Subcutaneous abdominal adipose tissue (tissue), 5 donors: ENCODE data around the gene FOXM1.

Source experiments
- H3K27ac ChIP-seq: one replicate; pipeline ENCODE4 v1.7.0; 2013; ENCODE audit warnings: low read depth, mild to moderate bottlenecking, inconsistent platforms, low read length, moderate library complexity
- H3K27me3 ChIP-seq, 5 donors: one replicate each; pipeline ENCODE4 v1.7.0; 2013; ENCODE audit warnings: low read length in 5 of 5, inconsistent platforms in 1 of 5; ENCODE audit not compliant: control insufficient read depth in 5 of 5, insufficient read depth in 4 of 5
- H3K36me3 ChIP-seq, 5 donors: one replicate each; pipeline ENCODE4 v1.7.0; 2013; ENCODE audit warnings: low read length in 5 of 5; ENCODE audit not compliant: control insufficient read depth in 5 of 5, insufficient read depth in 5 of 5
- H3K4me1 ChIP-seq, 5 donors: one replicate each; pipeline ENCODE4 v1.7.0; 2013; ENCODE audit warnings: low read length in 5 of 5, mild to moderate bottlenecking in 3 of 5, moderate library complexity in 1 of 5; ENCODE audit not compliant: control insufficient read depth in 5 of 5, insufficient read depth in 5 of 5
- H3K4me3 ChIP-seq, 5 donors: one replicate each; pipeline ENCODE4 v1.7.0; 2013; ENCODE audit warnings: low read length in 5 of 5, low read depth in 1 of 5
- H3K9ac ChIP-seq, 5 donors: one replicate each; pipeline ENCODE4 v1.7.0; 2013; ENCODE audit warnings: low read length in 5 of 5, mild to moderate bottlenecking in 4 of 5, moderate library complexity in 3 of 5
- H3K9me3 ChIP-seq, 5 donors: one replicate each; pipeline ENCODE4 v1.7.0; 2013; ENCODE audit warnings: low read length in 5 of 5; ENCODE audit not compliant: control insufficient read depth in 5 of 5
- donor health status: healthy.
- donor health status: healthy.
- donor health status: healthy.
- donor health status: healthy.
- donor health status: healthy.

FOXM1 gene

DNA sequence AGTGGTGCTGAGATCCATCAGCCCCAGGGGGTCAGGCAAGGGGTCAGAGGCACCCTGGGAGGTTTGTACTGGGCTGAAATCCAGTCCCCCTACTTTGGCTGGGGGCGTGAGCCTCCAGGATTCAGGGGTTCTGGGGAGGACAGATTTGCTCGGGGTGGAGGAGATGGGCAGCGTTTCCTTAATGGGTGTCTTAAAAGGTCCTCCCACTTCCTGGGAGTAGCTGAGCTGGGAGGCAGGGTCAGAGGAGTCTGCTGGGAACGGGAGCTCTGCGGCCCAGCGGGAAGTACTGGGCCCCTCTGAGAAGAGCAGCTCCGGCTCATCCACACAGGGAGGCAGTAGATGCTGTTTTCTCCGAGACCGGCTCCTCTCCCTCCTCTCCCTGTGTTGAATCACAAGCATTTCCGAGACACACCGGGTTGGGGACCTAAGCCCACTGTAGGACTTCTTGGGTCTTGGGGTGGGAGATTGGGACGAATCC, 18.0 kb downstream of the FOXM1 start:
- Histone ChIP-seq H3K36me3 (peaks cover 3 to 14% (median 9%) of the 10 kb centered on the region in 5 donors), H3K4me1 (no peaks in the 10 kb centered on the region), H3K27ac (no peak overlapping the region), H3K9ac (no peak overlapping the region), H3K4me3 (no peak overlapping the region), H3K9me3 (no peaks in the 10 kb centered on the region), H3K27me3 (no peaks in the 10 kb centered on the region)

DNA sequence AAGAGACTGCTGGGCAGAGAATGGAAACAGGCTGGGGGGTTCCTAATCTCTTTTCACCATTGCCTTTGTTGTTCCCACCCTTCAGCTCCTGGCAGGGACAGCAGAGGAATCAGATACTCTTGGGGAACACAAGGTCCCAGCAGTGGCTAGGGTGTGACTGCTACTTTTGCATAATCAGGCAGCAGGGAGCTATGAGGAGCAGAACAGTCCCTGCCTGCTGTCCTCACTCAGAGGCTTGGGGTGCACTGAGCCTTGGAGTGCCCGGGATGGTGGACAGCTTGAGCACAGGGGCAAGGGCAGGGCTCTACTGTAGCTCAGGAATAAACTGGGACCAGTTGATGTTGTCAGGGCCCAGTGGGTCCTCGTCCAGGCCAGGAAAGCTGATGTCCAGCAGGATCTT, 18.6 kb downstream of the FOXM1 start:
- H3K4me3 ChIP-seq: no peak overlapping the region
- H3K27me3 ChIP-seq: no peaks in the 10 kb centered on the region
- no peaks in the 10 kb centered on the region for H3K4me1 ChIP-seq
- peaks cover 3 to 14% (median 9%) of the 10 kb centered on the region in 5 donors for H3K36me3 ChIP-seq
- H3K27ac ChIP-seq: no peak overlapping the region
- H3K9ac ChIP-seq: no peak overlapping the region
- H3K9me3 ChIP-seq: no peaks in the 10 kb centered on the region

DNA sequence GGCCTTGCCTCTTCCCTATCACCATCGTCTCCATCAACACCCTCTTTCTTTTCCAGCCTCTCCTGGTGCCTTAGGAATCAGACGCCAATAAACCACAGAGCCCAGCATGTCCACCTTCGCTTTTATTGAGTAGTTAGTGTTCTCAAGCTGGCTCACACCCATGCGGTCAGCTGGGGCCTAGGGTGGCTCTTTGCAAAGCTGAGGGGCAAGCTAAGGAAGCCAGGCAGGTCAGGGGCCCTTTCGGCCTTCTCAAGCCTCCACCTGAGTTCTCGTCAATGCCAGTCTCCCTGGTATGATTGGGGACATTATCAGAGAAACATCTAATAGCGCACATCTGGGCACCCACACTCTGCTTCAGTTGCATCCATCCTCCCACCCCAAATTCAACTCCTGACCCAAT, 19.4 kb downstream of the FOXM1 start:
- Histone ChIP-seq H3K4me1 (no peaks in the 10 kb centered on the region), H3K9ac (no peak overlapping the region), H3K36me3 (peaks cover 3 to 14% (median 9%) of the 10 kb centered on the region in 5 donors), H3K4me3 (no peak overlapping the region), H3K27ac (no peak overlapping the region), H3K9me3 (no peaks in the 10 kb centered on the region), H3K27me3 (no peaks in the 10 kb centered on the region)

DNA sequence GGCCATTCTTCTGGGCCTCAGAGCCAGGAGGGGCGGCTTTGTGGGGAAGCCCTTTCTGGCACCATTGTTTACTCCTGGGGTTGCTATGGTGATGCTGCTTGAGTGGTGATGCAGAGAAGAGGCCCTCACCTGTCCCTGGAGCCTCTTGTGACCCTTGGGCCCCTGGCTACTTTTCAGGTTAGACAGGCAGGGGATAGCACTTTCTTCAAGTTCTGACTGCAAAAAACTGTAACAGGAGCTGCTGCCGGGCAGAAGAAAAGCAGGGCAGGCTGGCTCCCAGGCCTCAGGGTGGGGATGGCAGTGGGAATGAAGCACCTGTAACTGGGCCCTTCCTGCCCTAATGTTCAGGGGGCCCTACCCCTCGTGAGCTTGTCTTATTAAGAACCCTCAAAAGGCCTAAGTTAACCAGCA, 19.9 kb downstream of the FOXM1 start, which contains the start of gene TEX52:
Gene TEX52, minus strand, starts transcription at position 19 of the 411 bp plus-strand sequence. Its CDS starts 13 bp downstream, at position 6.
- Histone ChIP-seq H3K9ac (no peak within 1 kb of the TSS), H3K27ac (no peak within 1 kb of the TSS), H3K27me3 (no peaks in the 10 kb centered on the region), H3K4me3 (no peak within 1 kb of the TSS), H3K4me1 (no peaks in the 10 kb centered on the region), H3K9me3 (no peaks in the 10 kb centered on the region), H3K36me3 (peaks cover 3 to 14% (median 9%) of the 10 kb centered on the region in 5 donors)

DNA sequence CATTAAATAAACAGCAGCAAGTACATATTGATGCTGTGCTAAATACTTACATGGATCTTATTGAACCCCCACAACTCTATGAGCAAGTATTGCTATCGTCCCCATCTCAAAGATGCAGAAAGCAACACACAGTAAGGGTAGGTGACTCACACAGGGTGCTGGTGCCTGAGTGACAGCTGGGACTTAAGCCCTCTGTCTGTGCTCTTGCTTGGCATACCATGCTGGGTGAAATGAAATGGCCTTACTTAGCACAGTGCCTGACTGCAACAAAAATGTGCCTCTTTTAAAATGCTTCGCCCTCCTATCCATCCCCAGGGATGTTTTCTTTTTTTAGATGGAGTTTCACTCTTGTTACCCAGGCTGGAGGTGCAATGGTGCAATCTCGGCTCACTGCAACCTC, 20.9 kb downstream of the FOXM1 start:
- H3K36me3 ChIP-seq: peaks cover 3 to 14% (median 9%) of the 10 kb centered on the region in 5 donors
- H3K9ac ChIP-seq: no peak overlapping the region
- H3K4me3 ChIP-seq: no peak overlapping the region
- no peaks in the 10 kb centered on the region for H3K9me3 ChIP-seq
- no peaks in the 10 kb centered on the region for H3K4me1 ChIP-seq
- no peak overlapping the region for H3K27ac ChIP-seq
- H3K27me3 ChIP-seq: no peaks in the 10 kb centered on the region

DNA sequence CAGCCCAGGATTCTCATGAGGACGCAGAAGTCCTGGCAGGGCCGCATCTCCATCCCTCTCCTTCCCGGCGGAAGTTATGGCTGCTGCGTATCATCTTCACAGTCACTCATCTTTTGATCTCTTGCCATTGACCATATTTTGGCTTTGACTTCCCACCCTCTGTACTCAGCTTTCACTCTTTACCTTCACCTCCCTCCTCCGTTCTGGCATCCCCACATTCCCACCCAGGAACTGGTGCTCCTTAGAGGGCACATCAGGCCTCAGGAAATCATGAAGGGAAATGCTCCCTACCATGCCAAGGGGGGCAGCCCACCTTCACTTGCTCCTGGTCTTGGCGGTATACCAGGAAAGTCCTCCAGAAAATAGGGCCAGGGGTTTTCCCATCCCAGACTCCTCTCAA, 21.4 kb downstream of the FOXM1 start:
- no peak overlapping the region for H3K4me3 ChIP-seq
- no peak overlapping the region for H3K27ac ChIP-seq
- H3K36me3 ChIP-seq: peaks cover 3 to 14% (median 9%) of the 10 kb centered on the region in 5 donors
- no peaks in the 10 kb centered on the region for H3K9me3 ChIP-seq
- H3K9ac ChIP-seq: no peak overlapping the region
- no peaks in the 10 kb centered on the region for H3K4me1 ChIP-seq
- no peaks in the 10 kb centered on the region for H3K27me3 ChIP-seq

DNA sequence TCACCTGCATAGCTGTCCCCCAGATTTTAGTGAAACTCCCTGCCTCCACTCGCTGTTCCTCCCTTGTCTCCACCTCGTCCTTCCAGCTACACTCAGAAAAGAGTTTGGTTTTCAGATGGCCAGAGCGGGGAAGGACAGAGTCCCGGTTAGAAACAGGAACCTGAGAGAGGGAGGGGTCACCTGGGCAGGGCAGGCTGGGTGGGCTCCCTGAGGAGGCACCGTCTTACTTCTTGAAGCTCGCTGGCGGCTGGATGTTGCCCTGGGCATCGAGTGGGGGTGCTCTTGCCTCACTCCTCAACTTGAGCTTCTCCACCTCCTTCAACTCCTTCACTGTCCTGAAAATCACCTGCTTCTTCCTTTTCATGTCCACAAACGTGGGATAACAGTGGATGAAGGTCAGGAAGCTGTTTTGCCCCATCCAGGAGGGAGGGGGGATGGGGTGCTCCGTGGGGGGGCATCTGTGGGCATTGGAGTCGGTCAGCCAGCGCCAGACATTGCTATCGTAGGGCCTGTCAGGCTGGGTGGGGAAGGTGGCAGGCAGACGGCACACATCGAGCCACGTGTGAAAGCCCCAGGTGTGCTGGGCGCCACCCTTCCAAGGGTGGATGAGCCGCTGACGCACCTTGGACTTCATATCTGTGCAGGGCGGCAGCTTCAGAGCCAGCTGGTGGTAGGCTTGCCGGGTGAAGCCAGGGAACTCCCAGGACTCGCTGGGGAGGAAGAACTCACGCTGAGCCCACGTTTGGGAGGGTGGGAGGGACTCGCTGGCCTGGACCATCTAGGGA, 22.1 kb downstream of the FOXM1 start:
- no peak overlapping the region for H3K27ac ChIP-seq
- no peak overlapping the region for H3K9ac ChIP-seq

DNA sequence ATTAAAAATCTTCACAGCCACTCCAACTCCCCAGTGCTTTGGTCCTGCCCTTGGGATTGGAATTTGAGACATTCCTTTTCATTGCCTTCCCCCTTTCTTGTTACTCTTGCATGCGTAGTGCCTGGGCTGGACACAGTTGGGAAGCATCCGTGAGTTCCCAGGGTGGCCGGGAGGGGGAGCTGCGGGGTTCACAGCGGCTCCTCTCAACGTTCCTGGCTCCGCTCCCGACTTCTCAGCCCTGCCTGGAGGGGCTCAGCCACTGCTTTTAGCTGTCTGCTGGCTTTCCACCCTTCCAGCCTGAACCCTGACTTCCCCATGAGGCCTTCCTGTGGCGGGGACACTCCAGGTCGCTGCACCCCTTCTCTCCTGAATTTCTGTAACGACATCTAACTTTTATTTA, 23.3 kb downstream of the FOXM1 start:
- Histone ChIP-seq H3K4me1 (peaks cover 0 to 5% (median 2%) of the 10 kb centered on the region in 5 donors), H3K27ac (no peak overlapping the region), H3K9ac (no peak overlapping the region), H3K36me3 (peaks cover 0 to 13% (median 9%) of the 10 kb centered on the region in 5 donors), H3K4me3 (no peak overlapping the region), H3K27me3 (no peaks in the 10 kb centered on the region), H3K9me3 (no peaks in the 10 kb centered on the region)

More for the DNA sequence above, 22.1 kb downstream of the FOXM1 start:
- H3K4me1 ChIP-seq: peaks cover 0 to 2% (median 0%) of the 10 kb centered on the region in 5 donors
- H3K9me3 ChIP-seq: no peaks in the 10 kb centered on the region
- no peak overlapping the region for H3K4me3 ChIP-seq
- H3K36me3 ChIP-seq: peaks cover 3 to 14% (median 9%) of the 10 kb centered on the region in 5 donors
- no peaks in the 10 kb centered on the region for H3K27me3 ChIP-seq

DNA sequence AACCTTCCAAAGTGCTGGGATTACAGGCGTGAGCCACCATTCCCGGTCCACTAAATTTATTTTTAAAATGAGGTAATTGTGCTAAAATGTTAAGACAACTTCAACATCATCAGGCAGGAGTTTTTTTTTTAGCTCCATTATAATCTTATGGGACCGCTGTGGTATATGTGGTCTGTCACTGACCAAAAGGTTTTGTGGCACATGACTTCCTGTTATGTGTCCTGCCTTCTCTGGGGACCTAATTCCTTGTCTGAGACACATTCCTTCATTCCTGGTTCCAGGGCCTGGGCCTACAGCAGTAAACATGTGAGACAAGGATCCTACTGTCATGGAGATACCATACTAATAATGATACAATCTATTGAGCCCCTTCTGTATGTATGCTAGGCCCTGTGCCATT, 25.0 kb downstream of the FOXM1 start:
- Histone ChIP-seq H3K27me3 (no peaks in the 10 kb centered on the region), H3K9ac (no peak overlapping the region)

DNA sequence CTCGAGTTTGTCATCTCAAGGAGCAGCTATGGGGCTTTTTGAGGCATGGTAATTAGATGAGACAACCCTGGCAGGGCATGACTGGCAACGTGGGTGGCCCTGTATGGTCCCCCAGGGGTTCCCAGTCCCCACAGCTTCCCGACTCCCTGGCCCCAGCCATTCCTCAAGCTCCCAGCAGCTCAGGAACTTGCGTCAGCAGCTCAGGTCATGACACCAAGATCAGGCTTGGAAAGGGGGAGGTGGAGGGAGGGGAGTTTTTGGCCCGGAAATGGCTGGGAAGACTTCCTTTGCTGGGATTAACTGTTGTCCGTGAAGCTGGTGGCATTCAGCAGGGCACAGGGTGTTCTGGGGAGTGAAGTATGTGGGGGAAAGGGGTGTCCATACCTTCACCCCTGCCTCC, 31.7 kb downstream of the FOXM1 start:
- peaks cover 3 to 17% (median 11%) of the 10 kb centered on the region in 5 donors for H3K36me3 ChIP-seq
- H3K4me1 ChIP-seq: peaks cover 0 to 18% (median 3%) of the 10 kb centered on the region in 5 donors
- H3K27ac ChIP-seq: no peak overlapping the region
- H3K27me3 ChIP-seq: no peaks in the 10 kb centered on the region
- no peak overlapping the region for H3K9ac ChIP-seq
- no peak overlapping the region for H3K4me3 ChIP-seq
- H3K9me3 ChIP-seq: no peaks in the 10 kb centered on the region

More for the DNA sequence above, 25.0 kb downstream of the FOXM1 start:
- Histone ChIP-seq H3K4me1 (peaks cover 0 to 5% (median 2%) of the 10 kb centered on the region in 5 donors), H3K4me3 (no peak overlapping the region), H3K36me3 (peaks cover 0 to 3% (median 3%) of the 10 kb centered on the region in 5 donors), H3K27ac (no peak overlapping the region), H3K9me3 (no peaks in the 10 kb centered on the region)
